SU-DHL-6 (cell line): ENCODE data around the gene GAREM1.

ENCODE experiments used
- H2AFZ ChIP-seq: fragments of 200-600 bp; sonication (generic); 2 replicates; pipeline ENCODE4 v1.6.1; 2014; ENCODE audit warnings: low read depth, mild to moderate bottlenecking, moderate library complexity, mixed read lengths, antibody characterized with exemption, low read length; ENCODE audit not compliant: severe bottlenecking
- H3F3A ChIP-seq: fragments of 200-600 bp; shearing (Covaris generic); 2 replicates; pipeline ENCODE4 v1.6.0; 2016; ENCODE audit warnings: antibody characterized with exemption, mild to moderate bottlenecking; ENCODE audit not compliant: insufficient read depth
- H3K27ac ChIP-seq: fragments of 200-600 bp; sonication (generic); 2 replicates; pipeline ENCODE4 v1.5.1; 2016; ENCODE audit warnings: low read depth, mild to moderate bottlenecking, low read length, moderate library complexity, mixed read lengths
- H3K27me3 ChIP-seq: fragments of 200-600 bp; sonication (generic), shearing (Covaris generic); 2 replicates; pipeline ENCODE4 v1.6.0; 2014; ENCODE audit warnings: mild to moderate bottlenecking, low read length
- H3K36me3 ChIP-seq: fragments of 200-600 bp; sonication (generic); 2 replicates; pipeline ENCODE4 v1.6.1; 2014; ENCODE audit warnings: mild to moderate bottlenecking, low read length, mixed read lengths
- H3K4me2 ChIP-seq: fragments of 300-600, 200-600 bp; shearing (Covaris generic), sonication (generic); 2 replicates; pipeline ENCODE4 v1.6.0; 2014; ENCODE audit warnings: low read length, low read depth, mild to moderate bottlenecking; ENCODE audit not compliant: poor library complexity, severe bottlenecking
- H3K4me3 ChIP-seq: fragments of 200-600 bp; sonication (generic); 2 replicates; pipeline ENCODE4 v1.5.1; 2014; ENCODE audit warnings: antibody characterized with exemption, low read length, mild to moderate bottlenecking, mixed read lengths; ENCODE audit not compliant: insufficient read depth, poor library complexity, severe bottlenecking
- H3K79me2 ChIP-seq: fragments of 200-600 bp; sonication (generic); 2 replicates; pipeline ENCODE4 v1.6.1; 2014; ENCODE audit warnings: mild to moderate bottlenecking, low read length, moderate library complexity; ENCODE audit not compliant: insufficient read depth
- H3K9ac ChIP-seq: fragments of 200-600 bp; sonication (generic); 2 replicates; pipeline ENCODE4 v1.7.0; 2014; ENCODE audit warnings: mild to moderate bottlenecking, low read length
- H3K9me2 ChIP-seq: fragments of 200-600 bp; sonication (generic); replicated peaks from 2 replicates; pipeline ENCODE4 v1.6.1; 2014; ENCODE audit warnings: low read length; ENCODE audit not compliant: insufficient read depth
- H3K9me3 ChIP-seq: fragments of 200-600 bp; sonication (generic); 2 replicates; pipeline ENCODE4 v1.6.1; 2014; ENCODE audit warnings: low read length, mixed read lengths; ENCODE audit not compliant: insufficient read depth
- H4K20me1 ChIP-seq: fragments of 200-600 bp; sonication (generic); 2 replicates; pipeline ENCODE4 v1.6.1; 2014; ENCODE audit warnings: low read depth, mild to moderate bottlenecking, antibody characterized with exemption, low read length, moderate library complexity, mixed read lengths
- CTCF ChIP-seq: fragments of 200-600 bp; sonication (generic); IDR thresholded peaks from one replicate; pipeline ENCODE4 v1.5.1; 2017; ENCODE audit warnings: antibody characterized with exemption, mild to moderate bottlenecking, low read length, moderate library complexity; ENCODE audit not compliant: insufficient read depth, poor library complexity, severe bottlenecking
- EZH2phosphoT487 ChIP-seq: fragments of 200-600 bp; sonication (generic), shearing (Covaris generic); conservative IDR thresholded peaks from 2 replicates; pipeline ENCODE4 v1.6.1; 2018; ENCODE audit warnings: mild to moderate bottlenecking, antibody characterized with exemption, low read length, moderate library complexity, mixed read lengths

The GAREM1 gene

DNA sequence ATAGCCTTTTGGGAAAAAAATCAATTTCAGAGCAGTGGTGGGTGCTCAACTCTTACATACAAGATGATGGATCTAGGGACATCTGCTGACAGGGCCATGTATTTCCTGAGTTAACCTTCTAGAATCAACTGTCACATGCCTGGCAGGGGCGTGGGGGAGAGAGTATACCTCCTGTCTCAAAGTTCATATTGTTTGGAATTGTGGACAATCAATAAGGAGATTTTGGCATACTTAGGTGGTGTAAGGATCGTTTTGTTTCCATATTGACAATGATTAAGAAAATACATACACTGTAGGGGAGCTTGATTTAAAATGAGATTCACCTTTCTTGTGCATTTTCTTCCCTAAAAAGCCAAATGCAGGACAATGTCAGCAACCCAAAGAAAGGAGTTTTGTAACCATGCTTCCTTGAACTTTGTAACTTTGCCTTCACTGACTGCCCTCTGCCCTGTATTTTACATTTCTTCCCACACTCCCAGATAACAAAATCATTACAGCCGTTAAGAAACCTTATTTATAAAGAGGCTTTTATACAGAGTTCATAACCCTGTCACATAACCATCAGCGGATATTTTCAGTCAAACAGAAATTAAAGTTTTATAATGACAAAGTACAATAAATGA lies 192.4 kb downstream of the GAREM1 start:
- no peak overlapping the region for H3K4me3 ChIP-seq
- no peaks in the 10 kb centered on the region for H3K9me3 ChIP-seq
- no peaks in the 10 kb centered on the region for H3K36me3 ChIP-seq
- H3F3A ChIP-seq = no peaks in the 10 kb centered on the region
- no peaks in the 10 kb centered on the region for H3K79me2 ChIP-seq
- no peaks in the 10 kb centered on the region for H3K9me2 ChIP-seq
- H3K27ac ChIP-seq = no peak overlapping the region
- no peak overlapping the region for H2AFZ ChIP-seq
- H3K9ac ChIP-seq = no peak overlapping the region
- H3K27me3 ChIP-seq = no peaks in the 10 kb centered on the region
- TF ChIP-seq EZH2phosphoT487 (no peak), CTCF (no peak)
- no peak overlapping the region for H3K4me2 ChIP-seq
- H4K20me1 ChIP-seq = no peaks in the 10 kb centered on the region

- H3F3A ChIP-seq = no peaks in the 10 kb centered on the region
- H3K9me2 ChIP-seq = no peaks in the 10 kb centered on the region
- H3K9ac ChIP-seq = no peak overlapping the region
- no peaks in the 10 kb centered on the region for H3K79me2 ChIP-seq
- H3K27me3 ChIP-seq = no peaks in the 10 kb centered on the region
- H3K36me3 ChIP-seq = no peaks in the 10 kb centered on the region
- H2AFZ ChIP-seq = no peak overlapping the region
- no peak overlapping the region for H3K4me2 ChIP-seq
- TF ChIP-seq EZH2phosphoT487 = no peak
- TF ChIP-seq CTCF = no peak
- no peak overlapping the region for H3K27ac ChIP-seq
- H3K4me3 ChIP-seq = no peak overlapping the region
- H4K20me1 ChIP-seq = no peaks in the 10 kb centered on the region
- no peaks in the 10 kb centered on the region for H3K9me3 ChIP-seq
Observed at GRCh38 chr18:32277549-32277948, 193.1 kb downstream of the GAREM1 start.

- Histone ChIP-seq H3K4me2 (no peak overlapping the region), H3K9me2 (no peaks in the 10 kb centered on the region), H3K4me3 (no peak overlapping the region), H3F3A (no peaks in the 10 kb centered on the region), H2AFZ (no peak overlapping the region), H3K27me3 (0 out of 2 replicates have a peak, but pooled peaks cover 3% of the 10 kb centered on the region), H4K20me1 (no peaks in the 10 kb centered on the region), H3K79me2 (no peaks in the 10 kb centered on the region), H3K36me3 (no peaks in the 10 kb centered on the region), H3K9me3 (no peaks in the 10 kb centered on the region), H3K9ac (no peak overlapping the region), H3K27ac (no peak overlapping the region)
- TF ChIP-seq CTCF (no peak), EZH2phosphoT487 (no peak)
Observed at GRCh38 chr18:32276906-32277305, 193.8 kb downstream of the GAREM1 start.
